CD14-positive monocyte (primary cell): Measurements from ENCODE around the gene CGB7. TPM values are rescaled to one million over a fixed set of nuclear protein-coding genes. Genes with fewer than 3 reads are reported as not detected.

Experiments
- DNase-seq, 3 donors: peaks; one replicate each; pipeline ENCODE4 v3.0.0-alpha.2; 2011 to 2022
- H2AFZ ChIP-seq: 2 replicates; pipeline ENCODE4 v1.6.0; 2012; ENCODE audit warnings: mild to moderate bottlenecking, low read depth, low read length, inconsistent platforms; ENCODE audit not compliant: insufficient read depth, poor library complexity, severe bottlenecking
- H3K27ac ChIP-seq, 2 donors: 1 replicate in 1 of 2; 2 replicates in 1 of 2; pipeline ENCODE4 v1.5.1; 2012 to 2013; ENCODE audit warnings: low read length in 2 of 2, control low read depth in 1 of 2, inconsistent platforms in 1 of 2, low read depth in 1 of 2, mild to moderate bottlenecking in 1 of 2
- H3K27me3 ChIP-seq, 2 donors: one replicate each; pipeline versions ENCODE4 v1.6.0 to v1.6.1; 2011 to 2013; ENCODE audit warnings: low read length in 2 of 2; ENCODE audit not compliant: control insufficient read depth in 2 of 2, insufficient read depth in 2 of 2
- H3K36me3 ChIP-seq, 2 donors: replicated peaks in 1 of 2; 1 replicate in 1 of 2; 2 replicates in 1 of 2; pipeline versions ENCODE4 v1.5.1 to v1.6.1; 2012 to 2013; ENCODE audit warnings: low read length in 2 of 2, control low read depth in 1 of 2, inconsistent platforms in 1 of 2, mild to moderate bottlenecking in 1 of 2; ENCODE audit not compliant: insufficient read depth in 2 of 2, control insufficient read depth in 1 of 2
- H3K4me1 ChIP-seq, 2 donors: 1 replicate in 1 of 2; 2 replicates in 1 of 2; pipeline versions ENCODE4 v1.5.1 to v1.6.1; 2012 to 2013; ENCODE audit warnings: low read length in 2 of 2, control low read depth in 1 of 2, inconsistent platforms in 1 of 2, mild to moderate bottlenecking in 1 of 2, moderate library complexity in 1 of 2; ENCODE audit not compliant: insufficient read depth in 2 of 2, control insufficient read depth in 1 of 2
- H3K4me2 ChIP-seq: replicated peaks from 2 replicates; pipeline ENCODE3; 2012; ENCODE audit warnings: low read length, moderate library complexity, mild to moderate bottlenecking; ENCODE audit not compliant: poor library complexity, severe bottlenecking; ENCODE audit errors: extremely low read depth
- H3K4me3 ChIP-seq, 3 experiments: fragments of 200-600 bp in 1 of 3; sonication (generic) in 1 of 3; replicated peaks in 1 of 3; 1 replicate in 2 of 3; 2 replicates in 1 of 3; pipeline ENCODE4 v1.5.1; 2011 to 2013; ENCODE audit warnings: low read length in 3 of 3, mild to moderate bottlenecking in 3 of 3, control low read depth in 2 of 3, low read depth in 2 of 3, inconsistent platforms in 1 of 3, moderate library complexity in 1 of 3
- H3K79me2 ChIP-seq: 2 replicates; pipeline ENCODE4 v1.6.0; 2012; ENCODE audit warnings: mild to moderate bottlenecking, control low read depth, inconsistent platforms, low read length, moderate library complexity; ENCODE audit not compliant: insufficient read depth
- H3K9ac ChIP-seq: 2 replicates; pipeline ENCODE4 v1.6.0; 2017; ENCODE audit warnings: low read length, mild to moderate bottlenecking; ENCODE audit not compliant: insufficient read depth, poor library complexity, severe bottlenecking
- H3K9me3 ChIP-seq, 2 donors: replicated peaks in 1 of 2; 1 replicate in 1 of 2; 2 replicates in 1 of 2; pipeline versions ENCODE4 v1.5.1 to v1.6.1; 2012 to 2013; ENCODE audit warnings: low read length in 2 of 2, control low read depth in 1 of 2; ENCODE audit not compliant: control insufficient read depth in 1 of 2, insufficient read depth in 1 of 2
- H4K20me1 ChIP-seq: 2 replicates; pipeline ENCODE4 v1.6.0; 2012; ENCODE audit warnings: mild to moderate bottlenecking, low read length, control low read depth, moderate library complexity; ENCODE audit not compliant: insufficient read depth
- H3K27ac Mint-ChIP-seq, 7 donors: one replicate each; pipeline ENCODE4 v1.8.0; 2020; ENCODE audit warnings: mild to moderate bottlenecking in 7 of 7, mixed read lengths in 7 of 7, moderate library complexity in 6 of 7, inconsistent platforms in 2 of 7
- H3K27me3 Mint-ChIP-seq, 3 donors: one replicate each; pipeline ENCODE4 v1.8.0; 2021 to 2022; ENCODE audit warnings: low read depth in 3 of 3, mild to moderate bottlenecking in 3 of 3, mixed read lengths in 3 of 3, moderate library complexity in 3 of 3, inconsistent platforms in 1 of 3
- H3K36me3 Mint-ChIP-seq, 2 donors: one replicate each; pipeline ENCODE4 v1.8.0; 2020; ENCODE audit warnings: mixed read lengths in 2 of 2, inconsistent platforms in 1 of 2, mild to moderate bottlenecking in 1 of 2
- H3K4me1 Mint-ChIP-seq: one replicate; pipeline ENCODE4 v1.8.0; 2020; ENCODE audit warnings: mild to moderate bottlenecking, mixed read lengths
- H3K4me3 Mint-ChIP-seq, 2 donors: one replicate each; pipeline ENCODE4 v1.8.0; 2020; ENCODE audit warnings: mild to moderate bottlenecking in 2 of 2, mixed read lengths in 2 of 2, moderate library complexity in 1 of 2
- H3K9me3 Mint-ChIP-seq, 7 donors: one replicate each; pipeline ENCODE4 v1.8.0; 2020 to 2022; ENCODE audit warnings: mixed read lengths in 7 of 7, mild to moderate bottlenecking in 6 of 7, moderate library complexity in 6 of 7, inconsistent platforms in 2 of 7
- CTCF ChIP-seq: fragments of 200-600 bp; IDR thresholded peaks from one replicate; pipeline ENCODE4 v1.8.0; 2022; ENCODE audit warnings: antibody characterized with exemption, mild to moderate bottlenecking
- WGBS: methylation state at CpG from one replicate; pipeline ENCODE4 v1.1.5; 2013; ENCODE audit warnings: missing lambda C conversion rate; ENCODE audit not compliant: insufficient coverage; 5-methylcytosine and 5-hydroxymethylcytosine counted together
- intact Hi-C, 2 donors: fragments of 100-400 bp; cut with micrococcal nuclease; formaldehyde crosslinking; loops; one replicate each; pipeline versions ENCODE4 v1.15.0 to v1.15.1; 2023
- polyA plus RNA-seq, 3 donors: library from polyadenylated mRNA; depleted of rRNA in 1 of 3; unstranded in 2 of 3; stranded (reverse) in 1 of 3; fragments of 300-500 nt in 2 of 3; fragments of >200 nt in 1 of 3; fragmentation: Illumina TruSeq in 2 of 3; gene quantifications; 1 replicate in 2 of 3; 2 replicates in 1 of 3; pipeline ENCODE4 v1.2.3, GENCODE V29; 2012 to 2021

Gene CGB7
- polyA plus RNA-seq, 3 donors: not detected

- Histone ChIP-seq H3K9ac (no peak overlapping the region), H3K27me3 (peaks cover 39 to 87% of the 10 kb centered on the region in 2 donors), H3K4me2 (no peak overlapping the region), H4K20me1 (no peaks in the 10 kb centered on the region), H3K27ac (no peak overlapping the region), H3K36me3 (no peaks in the 10 kb centered on the region), H3K9me3 (peaks cover 0 to 9% of the 10 kb centered on the region in 2 donors), H3K79me2 (no peaks in the 10 kb centered on the region), H2AFZ (no peak overlapping the region), H3K4me3 (no peak overlapping the region), H3K4me1 (peaks cover 16% of the 10 kb centered on the region in 2 donors)
- H3K4me3 Mint-ChIP-seq: peak overlapping the region in 1 of 2 donors; percentile 57
- H3K36me3 Mint-ChIP-seq: peaks cover 4 to 8% of the 10 kb centered on the region in 2 donors
- no peak for TF ChIP-seq CTCF
- DNase-seq: no peak
- peaks cover 2 to 35% (median 22%) of the 10 kb centered on the region in 7 donors for H3K9me3 Mint-ChIP-seq
- intact Hi-C loops: no loop called here
- peaks cover 19% of the 10 kb centered on the region for H3K4me1 Mint-ChIP-seq
- WGBS: 49% methylated on average over 18 of the region's 25 CpGs
- peaks cover 87 to 96% (median 90%) of the 10 kb centered on the region in 3 donors for H3K27me3 Mint-ChIP-seq
- no peak overlapping the region for H3K27ac Mint-ChIP-seq
Observed at GRCh38 chr19:49061445-49061844, 3.9 kb upstream of the CGB7 start.

- Mint-ChIP-seq H3K4me1 (peaks cover 23% of the 10 kb centered on the region), H3K4me3 (peak overlapping the region in 1 of 2 donors; percentile 17), H3K27ac (no peak overlapping the region), H3K9me3 (peaks cover 2 to 36% (median 22%) of the 10 kb centered on the region in 7 donors), H3K27me3 (peaks cover 87 to 96% (median 90%) of the 10 kb centered on the region in 3 donors), H3K36me3 (peaks cover 4 to 8% of the 10 kb centered on the region in 2 donors)
- H3K4me3 ChIP-seq: no peak overlapping the region
- H3K4me2 ChIP-seq: no peak overlapping the region
- no peaks in the 10 kb centered on the region for H3K79me2 ChIP-seq
- H3K9ac ChIP-seq: no peak overlapping the region
- no peaks in the 10 kb centered on the region for H3K36me3 ChIP-seq
- DNase-seq: no peak
- WGBS: 100% methylated on average over 2 of the region's 2 CpGs
- H4K20me1 ChIP-seq: no peaks in the 10 kb centered on the region
- H3K9me3 ChIP-seq: peaks cover 0 to 9% of the 10 kb centered on the region in 2 donors
- H3K4me1 ChIP-seq: peaks cover 21% of the 10 kb centered on the region in 2 donors
- no peak overlapping the region for H3K27ac ChIP-seq
- intact Hi-C loops: no loop called here
- peaks cover 38 to 87% of the 10 kb centered on the region in 2 donors for H3K27me3 ChIP-seq
- no peak for TF ChIP-seq CTCF
- H2AFZ ChIP-seq: no peak overlapping the region
Observed at GRCh38 chr19:49061000-49061399, 3.5 kb upstream of the CGB7 start.
